Renal cortical epithelial cell (primary cell): ENCODE measurements around the gene PARM1. TPM values are rescaled to one million over a fixed set of nuclear protein-coding genes. Genes with fewer than 3 reads are reported as not detected.

Experiments used
- DNase-seq: peaks from one replicate; pipeline ENCODE4 v3.0.0-alpha.2; 2011; ENCODE audit warnings: low read depth
- total RNA-seq: library from RNA; depleted of rRNA; stranded (reverse); fragments of >200 nt; gene quantifications from 2 replicates; pipeline ENCODE4 v1.2.3, GENCODE V29; 2014

The PARM1 gene, protein sequence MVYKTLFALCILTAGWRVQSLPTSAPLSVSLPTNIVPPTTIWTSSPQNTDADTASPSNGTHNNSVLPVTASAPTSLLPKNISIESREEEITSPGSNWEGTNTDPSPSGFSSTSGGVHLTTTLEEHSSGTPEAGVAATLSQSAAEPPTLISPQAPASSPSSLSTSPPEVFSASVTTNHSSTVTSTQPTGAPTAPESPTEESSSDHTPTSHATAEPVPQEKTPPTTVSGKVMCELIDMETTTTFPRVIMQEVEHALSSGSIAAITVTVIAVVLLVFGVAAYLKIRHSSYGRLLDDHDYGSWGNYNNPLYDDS
- total RNA-seq, result 0.05 and 0.35 TPM in 2 replicates

DNA sequence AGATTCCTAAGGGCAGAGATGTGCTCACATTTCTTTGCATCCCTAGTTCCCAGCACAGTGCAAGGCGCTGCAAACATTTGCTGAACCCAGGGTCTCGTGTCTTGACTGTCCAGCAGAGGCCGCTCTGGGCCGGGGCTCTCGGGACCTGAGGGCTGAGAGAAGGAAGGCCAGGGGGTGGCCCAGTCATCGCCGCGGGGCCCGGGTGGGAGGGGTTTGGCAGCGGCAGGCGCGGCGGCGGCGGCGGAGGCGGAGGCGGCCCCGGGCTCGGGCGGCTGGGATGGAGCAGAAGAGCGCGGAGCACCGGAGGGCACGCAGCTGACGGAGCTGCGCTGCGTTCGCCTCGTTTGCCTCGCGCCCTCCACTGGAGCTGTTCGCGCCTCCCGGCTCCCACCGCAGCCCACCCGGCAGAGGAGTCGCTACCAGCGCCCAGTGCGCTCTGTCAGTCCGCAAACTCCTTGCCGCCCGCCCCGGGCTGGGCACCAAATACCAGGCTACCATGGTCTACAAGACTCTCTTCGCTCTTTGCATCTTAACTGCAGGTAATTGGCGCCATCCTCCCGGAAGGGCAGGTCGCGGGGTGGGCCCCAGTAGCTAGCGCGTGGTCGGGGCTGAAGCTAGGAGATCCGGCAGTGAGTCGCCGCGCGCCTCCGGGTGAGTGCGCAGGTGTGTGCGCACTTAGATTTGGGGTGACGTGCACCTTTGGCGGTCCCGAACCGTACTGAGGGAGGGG, at the start of gene PARM1:
Gene PARM1, plus strand, starts transcription at position 285 of the 730 bp plus-strand sequence. Its CDS starts 212 bp downstream, at position 497.
- DNase-seq, result peak; percentile 51

DNA sequence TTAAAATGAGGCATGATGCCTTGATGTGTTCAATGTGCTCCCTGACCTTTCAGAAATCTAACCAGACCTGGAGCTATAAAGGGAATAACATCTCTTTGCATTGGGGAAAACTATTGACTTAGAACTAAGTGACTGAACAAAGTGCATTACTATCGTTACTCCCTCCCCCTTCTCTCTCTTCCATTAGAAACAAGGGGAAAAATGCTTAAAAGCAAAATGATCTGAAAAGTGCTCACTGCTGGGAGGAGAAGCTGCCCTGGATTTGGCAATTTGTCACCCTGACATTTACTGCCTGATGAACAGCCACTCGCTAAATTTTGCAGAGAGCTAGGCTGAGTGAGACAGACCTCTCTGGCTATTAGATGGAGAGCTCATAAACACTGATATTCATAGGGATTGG, 48.6 kb upstream of the PARM1 start:
- no peak for DNase-seq

DNA sequence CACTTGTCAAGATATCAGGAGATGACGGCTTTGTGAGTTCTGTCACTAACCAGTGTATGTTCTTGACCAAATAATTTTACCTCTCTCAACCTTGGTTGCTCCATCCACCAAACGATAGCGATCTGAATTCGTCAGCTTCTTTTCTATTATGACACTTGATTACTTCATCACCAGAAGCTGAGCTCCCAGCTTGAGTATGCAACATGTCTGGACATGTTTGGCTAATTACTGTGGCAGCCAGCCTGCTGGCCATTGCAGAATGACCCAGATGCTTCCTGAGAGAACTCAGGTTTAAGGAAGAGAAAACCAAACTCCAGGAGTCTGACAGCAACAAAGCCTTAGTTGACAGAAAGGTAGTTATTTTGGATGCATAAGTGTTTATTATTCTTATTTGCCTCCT, 46.4 kb upstream of the PARM1 start:
- DNase-seq, result peak; percentile 21

DNA sequence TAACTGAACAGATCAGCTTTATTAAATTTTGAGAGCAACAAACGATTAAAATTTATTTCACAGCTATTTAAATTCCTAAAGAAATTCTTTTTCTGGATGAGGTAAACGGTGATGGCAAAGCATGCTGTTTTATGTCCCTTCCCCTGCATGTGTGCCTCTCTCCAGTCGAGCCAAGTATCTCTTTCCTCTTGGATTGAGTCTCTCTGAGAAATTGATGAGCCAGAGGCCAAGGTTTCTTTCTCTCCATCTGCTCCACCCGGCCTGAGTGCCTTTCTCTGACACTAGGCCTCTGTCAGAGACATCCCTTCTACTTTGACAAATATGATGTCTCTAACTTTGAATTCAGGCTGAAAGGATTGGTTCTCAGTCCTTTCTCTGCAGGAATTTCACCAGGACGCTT, 42.6 kb upstream of the PARM1 start:
- no peak for DNase-seq

DNA sequence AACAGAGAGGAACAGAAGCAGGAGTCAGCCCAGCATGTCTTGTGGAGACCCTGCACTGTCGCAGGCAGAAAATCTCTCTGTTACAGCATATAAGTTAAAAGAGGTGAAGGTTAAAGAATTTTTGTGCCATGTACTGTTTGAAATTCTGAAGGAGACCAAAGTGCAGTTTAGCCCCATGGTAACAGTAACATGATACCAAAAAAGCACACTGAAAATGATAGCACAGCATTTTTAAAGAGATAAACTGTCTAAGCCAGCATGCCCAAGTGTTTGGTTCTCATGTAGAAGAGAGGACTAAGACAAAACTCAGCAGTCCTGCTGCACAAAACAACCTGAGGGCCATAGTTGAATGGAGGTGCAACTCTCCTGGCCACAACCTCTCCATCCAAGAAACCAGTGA, 41.9 kb upstream of the PARM1 start:
- DNase-seq, result no peak

DNA sequence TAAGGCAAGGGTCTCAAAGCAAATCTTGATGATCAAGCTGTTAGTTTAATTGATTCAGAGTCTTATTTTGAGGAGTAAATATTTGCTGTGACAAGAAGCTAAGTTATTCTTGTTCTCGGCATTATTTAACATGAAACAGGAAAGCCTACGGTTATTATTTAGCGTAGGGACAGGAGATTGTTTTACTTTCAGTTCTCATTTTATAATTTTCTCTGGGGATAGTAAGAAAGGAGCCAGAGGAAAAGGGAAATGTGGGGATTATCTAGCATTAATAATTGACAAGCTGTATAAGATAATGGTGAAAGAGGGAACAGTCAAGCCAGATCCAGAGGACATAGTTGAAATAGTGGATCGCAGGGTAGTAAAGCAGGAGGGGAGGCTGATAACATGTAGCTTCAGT, 39.7 kb upstream of the PARM1 start:
- no peak for DNase-seq

DNA sequence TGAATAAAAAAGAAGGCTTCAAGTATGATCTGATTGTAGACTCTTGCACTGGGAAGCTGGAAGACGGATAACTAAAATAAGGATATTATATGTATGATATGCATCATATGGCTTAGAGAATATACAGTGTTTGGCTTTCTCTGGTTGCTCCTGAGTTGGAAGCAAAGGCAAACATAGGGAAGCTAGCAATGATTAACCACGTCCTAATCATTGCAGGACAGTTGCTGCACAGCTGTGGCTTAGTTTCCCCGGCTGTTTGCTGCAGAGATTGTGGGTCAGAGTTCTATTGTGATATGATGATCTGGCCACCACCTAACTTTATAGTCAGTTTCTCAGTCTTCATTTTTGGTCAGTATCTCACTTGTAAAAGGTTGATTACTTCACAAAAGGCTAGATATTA, 36.3 kb upstream of the PARM1 start:
- DNase-seq, result peak; percentile 13

DNA sequence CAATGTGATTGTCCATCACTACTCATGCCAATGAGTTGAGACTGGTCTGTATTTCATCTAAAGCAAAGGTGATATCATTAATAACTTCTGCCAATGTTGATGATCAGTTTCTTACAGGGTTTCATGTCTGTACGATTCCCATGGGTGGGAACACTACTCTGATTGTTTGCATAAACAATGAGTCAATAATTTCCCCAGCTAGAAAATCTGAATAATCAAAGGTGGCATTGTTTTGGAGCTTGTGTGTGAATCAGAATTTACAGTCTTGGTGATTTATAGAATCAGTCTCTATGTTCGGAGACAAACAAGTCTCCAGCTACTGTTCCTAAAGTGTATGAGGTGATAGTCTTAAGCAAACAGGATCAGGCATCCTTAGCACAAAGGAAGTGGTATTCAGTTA, 35.5 kb upstream of the PARM1 start:
- no peak for DNase-seq

DNA sequence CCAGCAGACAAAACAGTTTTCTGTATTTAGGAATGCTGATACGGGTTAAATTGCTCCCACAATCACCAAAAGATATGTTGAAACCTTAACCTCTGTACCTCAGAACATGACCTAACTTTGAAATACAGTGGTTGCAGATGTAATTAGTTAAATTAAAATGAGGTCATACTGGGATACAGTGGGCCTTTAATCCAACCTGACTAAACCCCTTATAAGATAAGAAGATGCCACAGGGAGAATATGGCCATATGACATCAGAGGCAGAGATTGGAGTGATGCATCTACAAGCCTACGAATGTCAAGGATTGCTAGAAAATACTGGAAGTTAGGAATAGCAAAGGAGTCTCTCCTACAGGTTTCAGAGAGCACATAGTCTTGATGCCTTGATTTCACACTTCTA, 32.1 kb upstream of the PARM1 start:
- no peak for DNase-seq

DNA sequence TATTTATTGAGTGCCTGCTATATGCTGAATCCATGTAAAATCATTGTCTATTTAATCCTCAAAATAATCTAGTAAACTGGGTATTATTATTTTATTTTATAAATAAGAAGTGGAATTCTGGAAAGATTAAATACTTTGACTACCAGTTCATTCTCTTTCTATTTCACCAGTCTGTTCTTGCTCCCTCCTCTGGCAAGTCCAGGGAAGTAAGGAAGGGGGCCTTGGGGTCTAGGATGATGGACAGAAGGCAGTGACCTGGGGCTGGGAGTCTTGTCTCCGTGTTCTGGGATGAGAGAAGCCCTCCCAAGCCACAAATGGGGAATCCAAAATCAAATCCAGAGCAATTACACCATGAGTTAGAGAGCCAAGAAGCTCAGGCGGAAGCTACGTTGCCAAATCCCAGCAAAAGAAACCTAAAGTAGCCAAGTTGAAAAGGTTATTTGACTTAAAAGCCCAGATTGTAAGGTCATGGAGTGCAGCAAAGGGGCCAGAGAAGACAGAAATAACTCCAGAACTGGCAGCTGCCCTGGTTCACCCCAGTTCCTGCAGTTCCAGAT, 28.3 kb upstream of the PARM1 start:
- DNase-seq, result no peak

DNA sequence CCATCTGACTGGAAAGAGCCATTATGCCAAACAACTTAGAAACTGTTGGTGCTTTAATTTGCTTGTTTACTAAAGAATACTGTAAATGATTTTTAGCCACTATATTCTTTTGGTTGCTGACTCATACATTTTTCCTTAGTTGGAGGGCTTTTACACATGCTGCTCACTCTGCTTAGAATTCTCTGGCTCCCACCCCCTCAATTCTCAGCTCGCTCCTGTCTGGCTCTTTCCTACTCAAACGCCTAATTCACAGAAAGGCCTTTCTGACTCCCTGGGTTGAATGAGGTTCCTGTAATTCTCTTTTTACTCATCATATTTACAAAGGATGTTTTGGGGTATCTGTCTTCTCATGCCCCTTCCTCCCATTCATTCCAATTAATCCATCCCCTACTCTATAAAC, 26.1 kb upstream of the PARM1 start:
- DNase-seq, result peak; percentile 11

DNA sequence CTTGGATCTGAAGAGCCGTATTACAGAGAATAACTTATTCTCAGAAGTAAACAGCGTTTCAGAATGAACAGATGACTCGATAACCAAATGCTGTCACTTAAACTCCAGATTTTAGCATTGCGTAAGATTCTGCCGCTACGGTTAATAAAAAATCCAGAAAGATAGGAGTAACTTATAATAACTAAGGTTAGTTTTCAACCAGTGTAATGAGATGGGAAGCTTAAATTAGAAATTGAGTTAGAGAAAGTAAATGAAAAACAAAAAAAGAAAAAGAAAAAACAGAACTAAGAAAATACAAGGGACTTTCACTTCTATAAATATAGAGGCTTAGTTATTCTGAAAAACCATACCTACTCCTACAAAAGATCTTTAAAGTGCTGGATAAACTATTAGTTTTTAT, 13.1 kb upstream of the PARM1 start:
- peak; percentile 17 for DNase-seq

DNA sequence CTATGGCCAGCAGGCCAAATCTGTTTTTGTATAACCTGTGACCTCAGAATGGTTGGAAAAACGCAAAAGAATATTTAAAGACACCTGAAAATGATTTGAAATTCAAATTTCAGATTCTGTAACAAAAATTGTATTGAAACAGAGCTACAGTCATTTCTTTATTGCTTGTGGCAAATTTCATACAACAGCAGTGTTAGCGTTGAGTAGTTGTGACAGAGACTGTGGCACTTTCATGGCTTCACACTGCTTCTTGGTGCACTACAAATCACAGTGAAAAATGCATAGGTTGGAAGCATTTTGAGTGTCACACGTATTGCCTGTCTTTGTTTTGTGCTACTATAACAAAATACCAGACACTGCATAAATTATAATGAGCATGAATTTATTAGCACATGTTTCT, 12.2 kb upstream of the PARM1 start:
- no peak for DNase-seq

DNA sequence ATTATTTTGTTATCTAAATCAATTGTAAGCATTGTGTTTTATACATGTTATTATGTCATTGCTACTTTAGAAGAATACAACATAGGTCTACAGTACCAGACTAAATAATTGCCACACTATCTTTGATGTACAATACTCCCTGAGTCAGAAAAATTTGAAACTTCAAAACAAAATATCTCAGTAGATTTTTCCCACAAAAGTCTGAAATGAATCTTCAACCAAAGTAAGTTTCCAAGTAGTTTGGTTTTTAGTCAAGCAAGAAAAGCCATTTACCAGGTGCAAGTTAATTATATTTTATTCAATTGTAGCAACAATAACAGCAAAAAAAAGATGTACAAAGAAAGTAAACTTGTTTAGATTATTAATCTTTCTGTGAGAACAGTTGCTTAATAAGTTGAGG, 11.4 kb upstream of the PARM1 start:
- no peak for DNase-seq

DNA sequence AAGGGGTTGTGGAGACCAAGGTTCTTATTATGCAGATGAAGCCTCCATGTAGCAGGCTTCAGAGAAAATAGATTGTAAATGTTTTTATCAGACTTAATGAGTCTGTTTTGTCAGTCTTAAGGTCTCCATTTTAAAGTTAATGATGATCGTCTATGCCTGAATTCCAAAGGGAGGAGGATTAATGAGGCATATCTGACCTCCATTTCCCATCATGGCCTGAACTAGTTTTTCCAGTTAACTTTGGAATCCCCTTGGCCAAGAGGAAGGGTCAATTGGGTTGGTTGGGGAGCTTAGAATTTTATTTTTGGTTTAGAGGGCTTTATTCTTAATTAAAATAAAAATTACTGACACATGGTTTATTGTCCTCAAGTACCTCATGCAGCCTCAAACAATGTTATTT, 6.9 kb upstream of the PARM1 start:
- DNase-seq, result no peak

DNA sequence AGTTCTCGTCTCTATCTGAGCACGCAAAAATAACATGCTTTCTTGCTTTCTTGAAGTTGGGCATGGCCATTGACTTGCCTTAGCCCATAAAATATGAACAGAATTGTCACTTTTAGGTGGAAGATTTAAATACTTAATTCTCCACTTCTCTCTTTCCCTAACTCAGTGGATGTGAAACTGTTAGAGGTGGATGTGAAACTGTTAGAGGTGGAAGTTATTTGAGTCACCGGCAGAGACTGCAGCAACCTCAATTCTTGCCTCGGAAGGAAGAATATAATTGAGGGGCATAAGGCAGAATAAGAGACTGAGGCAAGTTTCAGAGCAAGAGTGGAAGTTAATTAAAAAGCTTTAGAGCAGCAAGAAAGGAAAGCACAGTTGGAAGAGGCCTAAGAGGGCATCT, 2.8 kb upstream of the PARM1 start:
- DNase-seq, result no peak

DNA sequence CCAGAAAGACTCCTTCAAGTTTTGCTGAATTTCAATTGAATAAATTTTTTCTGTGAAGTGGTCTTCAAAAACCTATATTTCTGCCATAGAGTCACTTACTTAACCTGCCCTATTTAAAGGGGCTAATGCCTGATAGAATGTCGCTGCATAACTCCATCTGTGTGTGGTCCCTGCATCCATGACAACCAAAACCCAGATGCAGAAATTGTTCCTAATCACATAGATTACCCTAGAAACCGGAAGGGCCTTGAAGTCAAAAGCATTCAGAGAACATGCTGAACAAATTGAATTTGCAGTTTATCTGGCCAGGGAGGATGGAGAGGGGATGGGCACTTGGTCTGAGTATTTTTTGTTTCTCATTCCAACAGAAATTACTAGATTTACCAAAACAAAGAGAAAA, 1.5 kb upstream of the PARM1 start:
- no peak for DNase-seq

DNA sequence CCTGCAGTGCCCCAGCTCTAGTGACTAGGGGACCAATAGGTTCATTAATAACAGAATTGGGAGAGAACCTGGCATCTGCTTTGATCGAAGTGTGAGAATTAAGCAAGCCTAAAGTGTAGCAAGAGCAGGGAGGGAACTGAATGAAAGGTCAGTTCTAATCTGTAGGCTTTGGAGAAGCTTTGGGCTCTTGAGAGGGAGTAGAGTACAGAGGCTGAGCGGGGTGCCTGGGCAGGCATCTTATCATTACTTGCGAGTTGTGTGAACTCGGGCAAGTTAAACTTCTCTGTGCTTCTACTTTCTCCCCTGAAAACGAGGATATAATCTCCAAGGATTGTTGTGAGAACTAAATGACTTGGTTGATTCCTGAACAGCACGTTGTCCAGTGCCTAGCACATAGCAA, 906 bp upstream of the PARM1 start:
- DNase-seq, result no peak

DNA sequence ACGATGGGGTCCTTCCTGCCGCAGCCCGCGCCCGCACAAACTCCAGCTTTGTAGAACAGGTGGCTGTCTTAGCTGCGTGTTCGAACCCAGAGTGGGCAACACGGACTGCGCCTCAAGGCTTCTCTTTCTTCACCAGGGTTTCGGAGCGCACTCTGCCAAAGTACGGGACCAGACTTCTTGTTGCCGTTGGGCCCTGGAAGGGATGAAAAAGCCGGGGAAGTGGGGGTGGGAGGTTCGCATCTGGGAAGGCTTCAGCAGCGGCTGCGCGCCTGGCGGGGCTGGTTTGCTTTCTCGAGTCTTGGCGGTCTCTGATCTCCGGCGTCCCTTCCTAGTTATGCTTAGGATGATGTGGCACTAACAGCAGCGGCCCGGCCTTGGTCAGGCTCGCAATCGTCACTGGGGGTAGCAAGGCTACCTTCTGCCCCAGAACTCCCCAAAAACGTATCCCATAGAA, 673 bp downstream of the PARM1 start:
- no peak for DNase-seq

DNA sequence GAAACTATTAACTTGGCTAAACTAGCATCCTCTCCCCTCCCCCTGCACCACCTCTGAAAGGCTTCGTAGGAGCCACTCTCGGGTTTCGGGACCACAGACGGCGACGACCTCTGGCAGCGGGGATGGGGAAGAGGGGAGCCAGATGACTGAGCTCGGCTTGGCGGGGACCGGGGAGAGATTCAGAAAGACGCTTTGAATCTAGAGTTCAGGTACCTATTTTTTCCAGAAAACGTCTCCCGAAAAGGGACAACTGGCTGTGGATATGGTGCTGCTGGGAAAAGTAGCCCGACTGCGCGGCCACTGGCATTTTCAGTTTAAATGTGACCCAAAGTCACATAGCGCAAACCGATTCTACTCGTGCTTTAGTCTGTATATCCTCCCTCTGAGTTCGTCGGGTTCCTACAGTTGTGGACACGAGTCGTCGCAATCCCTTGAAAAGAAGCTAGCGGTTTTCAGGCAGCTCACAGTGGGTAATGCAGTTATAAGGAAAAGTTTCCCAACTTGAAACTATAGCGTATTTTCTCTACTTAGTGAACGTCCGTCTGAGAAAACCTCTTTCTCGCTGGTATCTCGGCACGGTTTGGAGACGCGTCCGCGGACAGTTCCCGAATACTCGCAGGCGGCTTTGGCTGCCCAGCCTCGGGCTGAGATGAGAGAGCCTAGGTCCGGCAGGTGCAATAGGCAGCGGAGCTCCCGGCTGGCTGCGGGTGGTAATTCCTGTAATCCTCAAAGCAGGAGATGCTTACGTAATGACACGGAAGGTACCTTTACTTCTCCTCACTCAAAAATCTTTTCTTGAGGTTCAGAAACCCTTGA, 1.3 kb downstream of the PARM1 start:
- DNase-seq, result peak; percentile 26

DNA sequence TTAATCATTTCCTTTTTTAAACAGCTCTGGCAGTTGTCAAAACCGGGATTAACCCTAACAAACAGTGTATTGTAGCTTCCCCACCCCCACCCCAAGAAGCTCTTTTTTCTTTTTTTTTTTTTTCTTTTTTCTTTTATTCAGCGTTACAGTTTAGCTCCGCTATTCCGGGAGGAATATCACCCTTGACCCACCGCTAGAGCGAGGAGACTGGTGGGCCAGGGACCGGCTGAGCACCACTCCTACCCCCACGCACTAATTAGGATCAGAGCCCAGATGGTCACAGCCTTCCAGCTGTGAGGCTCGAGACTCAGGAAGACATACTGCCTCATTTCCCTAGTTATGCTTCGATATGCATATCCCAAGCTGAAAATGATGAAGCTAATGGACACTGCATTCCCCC, 2.0 kb downstream of the PARM1 start:
- no peak for DNase-seq

DNA sequence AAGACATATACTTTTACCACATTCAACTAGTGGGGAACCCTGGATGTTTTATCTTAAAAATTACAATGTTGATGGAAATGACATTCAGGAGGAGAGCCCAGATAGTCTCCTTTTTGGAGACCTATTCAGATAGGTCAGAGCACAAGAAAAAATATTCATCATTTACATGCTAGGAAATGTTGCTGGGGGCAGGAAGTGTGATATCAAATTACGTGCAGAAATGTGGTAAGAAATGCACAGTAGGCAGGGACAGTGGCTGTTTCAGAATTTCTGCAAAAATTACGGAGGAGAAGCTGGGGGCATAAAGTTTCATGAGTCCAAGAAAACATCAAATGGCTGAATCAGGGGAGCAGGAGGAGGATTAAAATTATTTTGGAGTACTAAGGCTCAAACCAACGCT, 8.2 kb downstream of the PARM1 start:
- DNase-seq, result no peak
